ENCODE measurements around the gene TNFRSF4. TPM values are rescaled to one million over a fixed set of nuclear protein-coding genes. Genes with fewer than 3 reads are reported as not detected.

TNFRSF4 gene
- total RNA-seq (under 1 TPM in 1 of 5 donors, not detected in 4; 0.55 TPM), polyA plus RNA-seq (1 to 10 TPM; 1.7 to 4.5 (median 4.2) TPM)
- long read RNA-seq, donor 1: 0 reads
- long read RNA-seq, donor 2, partial matches to known transcripts: 0 of 2 reads
- long read RNA-seq, donor 2, other reads (novel, unspliced or antisense): 0 of 2 reads
- long read RNA-seq, donor 3: 0 reads
- long read RNA-seq, donor 4: 0 reads
- long read RNA-seq, donor 5: 0 reads
- long read RNA-seq, donor 6: 0 reads
- long read RNA-seq, donor 7, partial matches to known transcripts: 0 of 1 reads
- long read RNA-seq, donor 7, other reads (novel, unspliced or antisense): 0 of 1 reads
- long read RNA-seq, donor 8, partial matches to known transcripts: 0 of 1 reads
- long read RNA-seq, donor 8, other reads (novel, unspliced or antisense): 0 of 1 reads
- long read RNA-seq, donor 9: 0 reads
- long read RNA-seq, donor 10: 0 reads

DNA sequence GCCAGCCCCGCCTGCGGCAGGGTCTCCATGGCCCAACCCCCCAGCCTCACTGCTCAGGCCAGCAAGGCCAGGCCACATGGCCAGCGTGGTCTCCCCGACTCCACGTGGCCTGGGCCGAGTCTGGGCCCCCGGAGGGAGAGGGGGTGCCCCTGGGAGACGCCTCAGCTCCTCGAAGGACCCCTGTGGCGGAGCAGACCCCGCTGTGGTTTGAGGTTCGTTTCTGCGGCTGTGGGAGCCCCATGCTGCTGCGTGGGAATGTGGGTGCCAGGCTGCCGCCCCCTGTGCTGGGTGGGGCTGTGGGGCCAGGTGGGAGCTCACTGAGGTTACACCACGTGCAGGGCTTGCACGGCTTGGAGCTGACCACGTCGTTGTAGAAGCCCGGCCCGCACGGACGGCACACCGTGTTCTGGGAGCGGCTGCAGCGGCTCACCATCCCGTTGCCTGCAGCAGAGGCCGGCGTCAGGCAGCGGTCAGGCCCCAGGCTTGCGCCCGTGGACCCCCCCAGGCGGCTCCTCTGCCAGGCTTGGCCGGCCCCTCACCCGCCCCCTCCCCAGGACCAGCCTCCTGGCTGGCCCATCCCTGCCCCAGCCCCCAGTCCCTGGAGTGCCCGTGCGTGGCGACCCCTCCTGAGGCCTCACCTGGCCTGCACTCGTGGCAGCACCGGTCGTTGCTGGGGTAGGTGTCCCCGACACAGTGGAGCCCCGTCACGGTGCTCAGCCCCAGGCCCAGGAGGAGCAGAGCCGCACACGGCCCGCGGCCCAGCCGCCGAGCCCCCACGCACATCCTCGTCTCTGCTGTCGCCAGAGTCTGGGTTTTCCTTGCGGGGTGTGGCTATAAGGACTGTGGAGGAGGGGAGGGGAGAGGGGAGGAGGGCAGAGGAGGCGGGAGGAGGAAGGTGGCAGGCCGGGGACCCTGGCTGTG lies at the start of gene TNFRSF4:
TNFRSF4 (minus strand) TSS at position 809 of the 921 bp plus-strand sequence; CDS start at position 783, 26 bp downstream.
- peak within 1 kb of the TSS in 3 of 5 donors; percentile 47 to 71 (median 47) for H3K27ac ChIP-seq
- peaks cover 0 to 19% (median 0%) of the 10 kb centered on the region in 3 donors for H3K27me3 ChIP-seq
- peak in 1 of 2 donors; percentile 61 for DNase-seq
- peaks cover 5 to 41% (median 31%) of the 10 kb centered on the region in 4 donors for H3K4me1 ChIP-seq
- H3K36me3 ChIP-seq: peaks cover 21 to 35% (median 33%) of the 10 kb centered on the region in 4 donors
- H3K4me3 ChIP-seq: peak within 1 kb of the TSS; percentile 18 to 35 (median 22)
- intact Hi-C loops (cut with DNase I; ENCODE audit: low total_unique reads): no loop called here
- H3K9me3 ChIP-seq: no peaks in the 10 kb centered on the region
- WGBS, 5 donors: 23 to 61% (median 39%) methylated on average over 11 to 56 of the region's 56 CpGs
- TF ChIP-seq POLR2AphosphoS5 (IDR thresholded peaks at IDR 0.05) (no peak), POLR2A (IDR thresholded peaks at IDR 0.05) (no peak)

DNA sequence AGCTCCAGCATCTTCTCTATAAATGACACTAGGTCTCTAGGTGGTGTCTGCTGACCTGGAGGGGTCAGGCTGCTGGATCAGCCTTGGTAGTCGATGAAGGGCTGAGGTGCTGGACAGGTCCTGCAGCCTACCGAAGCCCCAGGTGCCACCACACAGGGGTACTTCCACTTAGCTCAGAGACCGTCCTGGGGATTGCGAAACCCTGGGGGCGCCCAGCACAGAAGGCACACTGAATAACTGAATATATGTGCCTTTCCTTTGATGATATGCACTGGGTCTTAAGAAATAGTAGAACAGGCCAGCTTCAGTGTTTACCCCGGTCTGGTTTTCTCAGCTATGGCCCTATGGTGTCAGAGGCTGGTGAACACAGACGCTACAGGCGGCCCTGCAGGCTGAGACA lies 48.8 kb upstream of the TNFRSF4 start:
- Histone ChIP-seq H3K9me3 (no peaks in the 10 kb centered on the region), H3K27me3 (no peaks in the 10 kb centered on the region), H3K27ac (no peak overlapping the region), H3K4me1 (peaks cover 0 to 24% (median 8%) of the 10 kb centered on the region in 4 donors), H3K4me3 (no peak overlapping the region), H3K36me3 (peaks cover 58 to 98% (median 96%) of the 10 kb centered on the region in 4 donors)
- intact Hi-C loops (cut with DNase I; ENCODE audit: low total_unique reads): no loop called here
- TF ChIP-seq POLR2AphosphoS5 (IDR thresholded peaks at IDR 0.05): no peak
- no peak for TF ChIP-seq EP300 (IDR thresholded peaks at IDR 0.05)
- no peak for TF ChIP-seq POLR2A (IDR thresholded peaks at IDR 0.05)
- TF ChIP-seq, protein P1, sequence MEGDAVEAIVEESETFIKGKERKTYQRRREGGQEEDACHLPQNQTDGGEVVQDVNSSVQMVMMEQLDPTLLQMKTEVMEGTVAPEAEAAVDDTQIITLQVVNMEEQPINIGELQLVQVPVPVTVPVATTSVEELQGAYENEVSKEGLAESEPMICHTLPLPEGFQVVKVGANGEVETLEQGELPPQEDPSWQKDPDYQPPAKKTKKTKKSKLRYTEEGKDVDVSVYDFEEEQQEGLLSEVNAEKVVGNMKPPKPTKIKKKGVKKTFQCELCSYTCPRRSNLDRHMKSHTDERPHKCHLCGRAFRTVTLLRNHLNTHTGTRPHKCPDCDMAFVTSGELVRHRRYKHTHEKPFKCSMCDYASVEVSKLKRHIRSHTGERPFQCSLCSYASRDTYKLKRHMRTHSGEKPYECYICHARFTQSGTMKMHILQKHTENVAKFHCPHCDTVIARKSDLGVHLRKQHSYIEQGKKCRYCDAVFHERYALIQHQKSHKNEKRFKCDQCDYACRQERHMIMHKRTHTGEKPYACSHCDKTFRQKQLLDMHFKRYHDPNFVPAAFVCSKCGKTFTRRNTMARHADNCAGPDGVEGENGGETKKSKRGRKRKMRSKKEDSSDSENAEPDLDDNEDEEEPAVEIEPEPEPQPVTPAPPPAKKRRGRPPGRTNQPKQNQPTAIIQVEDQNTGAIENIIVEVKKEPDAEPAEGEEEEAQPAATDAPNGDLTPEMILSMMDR (IDR thresholded peaks at IDR 0.05): no peak
- 92 to 95% (median 93%) methylated on average over 8 of the region's 8 CpGs for WGBS, 5 donors
- no peak for DNase-seq

DNA sequence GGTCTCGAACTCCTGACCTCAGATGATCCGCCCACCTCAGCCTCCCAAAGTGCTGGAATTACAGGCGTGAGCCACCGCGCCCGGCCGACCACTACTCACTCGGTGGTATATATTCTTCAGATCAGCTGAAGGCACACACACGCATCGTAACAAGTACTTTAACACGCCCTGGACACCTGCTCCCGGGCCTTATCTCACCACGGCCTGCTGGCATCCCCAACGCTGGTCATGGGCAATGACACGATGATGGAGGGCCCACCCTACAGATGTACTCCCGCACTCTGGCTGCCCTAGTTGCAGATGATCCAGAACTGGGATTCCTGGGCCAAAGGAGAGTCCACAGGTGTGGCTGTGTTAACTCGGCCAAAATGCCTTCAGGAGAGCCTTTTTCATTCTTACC lies 48.1 kb upstream of the TNFRSF4 start:
- no peak overlapping the region for H3K27ac ChIP-seq
- H3K27me3 ChIP-seq: no peaks in the 10 kb centered on the region
- TF ChIP-seq, protein P1 (IDR thresholded peaks at IDR 0.05): no peak
- no peak for TF ChIP-seq POLR2A (IDR thresholded peaks at IDR 0.05)
- no peak for TF ChIP-seq EP300 (IDR thresholded peaks at IDR 0.05)
- TF ChIP-seq POLR2AphosphoS5 (IDR thresholded peaks at IDR 0.05): no peak
- 92 to 96% (median 95%) methylated on average over 17 of the region's 17 CpGs for WGBS, 5 donors
- intact Hi-C loops (cut with DNase I; ENCODE audit: low total_unique reads): no loop called here
- H3K9me3 ChIP-seq: no peaks in the 10 kb centered on the region
- DNase-seq: no peak
- H3K36me3 ChIP-seq: peaks cover 55 to 98% (median 92%) of the 10 kb centered on the region in 4 donors
- H3K4me1 ChIP-seq: peaks cover 0 to 24% (median 8%) of the 10 kb centered on the region in 4 donors
- H3K4me3 ChIP-seq: no peak overlapping the region

DNA sequence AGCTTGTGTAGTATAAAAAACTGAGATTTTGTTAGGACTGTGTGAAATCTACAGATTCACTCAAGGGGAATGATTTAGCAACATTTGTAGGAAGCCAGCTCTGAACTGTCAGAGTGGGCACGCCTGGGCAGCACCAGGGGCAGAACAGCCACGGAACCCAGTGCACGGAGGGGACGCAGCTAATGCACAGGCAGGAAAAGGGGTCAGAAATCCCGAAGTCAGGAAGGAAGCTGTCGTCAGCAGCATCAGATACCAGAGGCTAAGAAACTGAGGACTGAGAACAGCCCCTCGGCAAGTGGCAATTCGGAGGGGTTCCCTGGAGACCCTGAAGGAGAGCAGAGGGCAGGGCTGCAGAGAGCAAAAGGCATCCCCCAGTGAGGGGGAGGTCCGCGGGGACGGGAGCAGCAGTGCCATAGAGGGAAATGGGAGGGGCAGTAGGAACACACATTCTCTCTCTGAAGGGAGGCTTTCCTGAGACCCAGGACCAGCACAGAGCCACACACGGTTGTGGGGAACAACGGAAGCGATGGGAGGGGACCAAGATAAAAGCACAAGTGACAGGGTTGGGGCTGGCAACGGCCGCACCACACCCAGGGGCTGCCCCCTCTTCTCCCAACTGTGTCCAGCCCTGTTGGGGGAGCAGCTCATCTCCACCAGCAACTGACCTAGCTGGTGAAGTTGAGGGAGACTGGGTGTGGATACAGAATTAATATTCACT lies 47.0 kb upstream of the TNFRSF4 start:
- peaks cover 0 to 24% (median 8%) of the 10 kb centered on the region in 4 donors for H3K4me1 ChIP-seq
- H3K4me3 ChIP-seq: no peak overlapping the region
- H3K9me3 ChIP-seq: no peaks in the 10 kb centered on the region
- TF ChIP-seq, protein P1 (IDR thresholded peaks at IDR 0.05): no peak
- TF ChIP-seq EP300 (IDR thresholded peaks at IDR 0.05): no peak
- no peak for TF ChIP-seq POLR2AphosphoS5 (IDR thresholded peaks at IDR 0.05)
- TF ChIP-seq POLR2A (IDR thresholded peaks at IDR 0.05): no peak
- intact Hi-C loops (cut with DNase I; ENCODE audit: low total_unique reads): no loop called here
- no peak for DNase-seq
- H3K27me3 ChIP-seq: no peaks in the 10 kb centered on the region
- H3K27ac ChIP-seq: no peak overlapping the region
- peaks cover 53 to 98% (median 92%) of the 10 kb centered on the region in 4 donors for H3K36me3 ChIP-seq
- 70 to 80% (median 76%) methylated on average over 16 of the region's 16 CpGs for WGBS, 5 donors
